GM12874 (cell line): ENCODE measurements around the gene GOLGA3.

Experiments used
- TF ChIP-seq, protein P1 (sequence below): IDR thresholded peaks from 2 replicates; pipeline ENCODE4 v1.5.1; 2011; ENCODE audit warnings: low read depth, mild to moderate bottlenecking, control low read depth, low read length, moderate library complexity; ENCODE audit not compliant: insufficient read depth

Gene GOLGA3

DNA sequence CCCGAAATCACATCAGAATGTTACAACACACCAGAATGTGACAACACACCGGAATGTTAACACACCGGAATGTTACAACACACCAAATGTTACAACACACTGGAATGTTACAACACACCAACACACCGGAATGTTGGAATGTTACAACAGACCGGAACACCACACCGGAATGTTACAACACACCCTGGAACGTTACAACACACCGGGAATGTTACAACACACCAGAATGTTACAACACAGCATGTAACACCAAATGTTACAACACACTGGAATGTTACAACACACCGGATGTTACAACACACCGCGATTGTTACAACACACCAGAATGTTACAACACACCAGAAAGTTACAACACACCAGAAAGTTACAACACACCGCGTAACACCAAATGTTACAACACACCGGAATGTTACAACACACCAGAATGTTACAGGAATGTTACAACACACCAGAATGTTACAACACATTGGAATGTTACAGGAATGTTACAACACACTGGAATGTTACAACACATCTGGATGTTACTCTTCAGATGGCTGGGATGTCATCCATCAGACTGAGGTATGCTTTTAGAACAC is 37.7 kb upstream of the GOLGA3 start:
- TF ChIP-seq, protein P1, sequence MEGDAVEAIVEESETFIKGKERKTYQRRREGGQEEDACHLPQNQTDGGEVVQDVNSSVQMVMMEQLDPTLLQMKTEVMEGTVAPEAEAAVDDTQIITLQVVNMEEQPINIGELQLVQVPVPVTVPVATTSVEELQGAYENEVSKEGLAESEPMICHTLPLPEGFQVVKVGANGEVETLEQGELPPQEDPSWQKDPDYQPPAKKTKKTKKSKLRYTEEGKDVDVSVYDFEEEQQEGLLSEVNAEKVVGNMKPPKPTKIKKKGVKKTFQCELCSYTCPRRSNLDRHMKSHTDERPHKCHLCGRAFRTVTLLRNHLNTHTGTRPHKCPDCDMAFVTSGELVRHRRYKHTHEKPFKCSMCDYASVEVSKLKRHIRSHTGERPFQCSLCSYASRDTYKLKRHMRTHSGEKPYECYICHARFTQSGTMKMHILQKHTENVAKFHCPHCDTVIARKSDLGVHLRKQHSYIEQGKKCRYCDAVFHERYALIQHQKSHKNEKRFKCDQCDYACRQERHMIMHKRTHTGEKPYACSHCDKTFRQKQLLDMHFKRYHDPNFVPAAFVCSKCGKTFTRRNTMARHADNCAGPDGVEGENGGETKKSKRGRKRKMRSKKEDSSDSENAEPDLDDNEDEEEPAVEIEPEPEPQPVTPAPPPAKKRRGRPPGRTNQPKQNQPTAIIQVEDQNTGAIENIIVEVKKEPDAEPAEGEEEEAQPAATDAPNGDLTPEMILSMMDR = no peak

DNA sequence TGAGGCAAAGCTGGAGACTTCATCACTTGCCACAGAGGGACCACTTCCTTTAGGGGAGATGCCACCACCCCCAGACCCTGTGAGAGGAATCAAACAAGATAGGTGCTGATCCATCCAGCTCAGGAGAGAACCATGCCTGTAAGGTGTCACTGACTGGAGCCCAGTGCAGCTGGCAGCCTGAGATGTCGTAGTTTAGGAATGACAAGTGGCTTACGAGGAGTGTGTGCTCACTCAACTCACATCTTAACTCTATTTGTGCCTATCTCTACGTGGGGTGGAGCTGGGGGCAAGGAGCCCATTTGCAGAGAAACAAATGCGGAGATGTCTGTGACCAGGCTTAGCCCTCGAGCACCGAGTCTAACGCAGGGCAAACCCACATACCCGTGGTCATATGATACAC is 32.9 kb upstream of the GOLGA3 start:
- TF ChIP-seq, protein P1 = no peak

DNA sequence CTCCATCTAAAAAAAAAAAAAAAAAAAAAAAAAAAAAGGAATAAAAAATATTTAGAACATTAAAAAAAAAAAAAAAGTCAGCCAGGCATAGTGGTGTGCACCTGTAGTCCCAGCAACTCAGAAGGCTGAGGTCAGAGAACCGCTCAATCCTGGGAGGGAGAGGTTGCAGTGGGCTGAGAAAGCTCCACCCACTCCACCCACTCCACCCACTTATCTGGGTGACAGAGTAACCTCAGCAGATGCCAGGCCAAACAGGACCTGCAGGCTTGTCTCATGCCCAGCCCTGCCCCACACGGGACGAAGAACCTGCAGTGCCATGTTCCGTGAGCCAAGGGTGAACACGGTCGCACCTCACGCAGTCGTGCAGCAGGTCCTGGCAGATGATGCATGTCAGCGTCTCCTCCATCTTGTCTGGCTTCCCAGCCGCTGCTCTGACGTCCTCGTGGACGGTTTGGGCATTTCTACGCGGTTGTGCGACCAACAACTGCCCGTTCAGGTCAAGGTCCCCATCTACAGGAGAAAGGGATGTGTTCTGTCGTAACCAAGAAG is 30.1 kb upstream of the GOLGA3 start:
- TF ChIP-seq, protein P1 = no peak

DNA sequence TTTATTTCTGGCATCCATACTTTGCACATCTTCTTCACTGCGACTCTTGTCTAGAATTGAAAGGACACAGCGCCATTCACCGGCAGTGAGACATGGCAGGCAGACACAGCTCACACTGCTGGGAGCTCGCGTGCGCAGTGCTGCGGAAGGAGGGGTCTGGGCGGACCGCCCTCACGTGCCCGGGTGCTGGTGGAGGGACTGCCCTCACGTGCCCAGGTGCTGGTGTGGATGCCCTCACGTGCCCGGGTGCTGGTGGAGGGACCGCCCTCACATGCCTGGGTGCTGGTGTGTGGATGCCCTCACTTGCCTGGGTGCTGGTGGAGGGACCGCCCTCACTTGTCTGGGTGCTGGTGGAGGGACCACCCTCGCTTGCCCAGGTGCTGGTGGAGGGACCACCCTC is 27.9 kb upstream of the GOLGA3 start:
- TF ChIP-seq, protein P1 = no peak

DNA sequence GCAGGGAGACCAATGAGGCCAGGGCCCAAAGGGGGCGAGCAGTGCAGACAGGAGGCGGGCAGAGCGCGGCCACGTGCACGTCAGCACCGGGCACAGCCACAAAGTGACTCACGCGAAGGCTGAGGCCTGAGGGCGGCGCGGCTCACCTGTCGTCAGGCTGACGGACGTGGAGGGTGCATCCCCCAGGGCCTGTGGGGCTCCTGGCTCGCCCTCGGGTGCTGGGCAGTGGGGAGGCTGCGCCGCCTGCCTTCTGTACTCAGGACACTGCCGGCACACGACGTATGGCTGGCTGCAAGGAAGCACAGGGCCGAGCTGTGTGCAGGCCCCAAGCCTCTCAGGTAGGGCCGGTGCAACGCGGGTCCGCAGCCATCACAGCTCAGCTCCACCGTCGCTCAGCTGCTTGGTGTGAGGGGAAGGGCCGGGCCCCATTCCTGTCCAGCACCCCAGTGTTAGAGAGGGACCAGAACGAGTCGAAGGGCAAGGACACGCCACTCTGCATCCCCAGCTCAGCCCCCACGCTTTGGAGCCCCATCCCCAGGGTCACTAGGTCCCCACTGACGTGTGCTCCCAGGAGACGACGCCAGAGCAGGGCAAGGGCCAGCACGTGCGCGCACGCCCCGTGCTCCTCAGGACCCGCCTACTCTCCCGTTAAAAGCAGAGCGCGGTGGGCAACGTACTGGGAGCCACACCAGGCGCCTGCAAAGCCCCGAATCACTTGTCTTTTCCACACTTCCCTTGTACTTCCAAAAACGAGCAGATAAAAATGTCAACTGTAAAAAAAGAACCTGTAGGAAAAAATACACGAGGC is 24.8 kb upstream of the GOLGA3 start:
- TF ChIP-seq, protein P1 = no peak

DNA sequence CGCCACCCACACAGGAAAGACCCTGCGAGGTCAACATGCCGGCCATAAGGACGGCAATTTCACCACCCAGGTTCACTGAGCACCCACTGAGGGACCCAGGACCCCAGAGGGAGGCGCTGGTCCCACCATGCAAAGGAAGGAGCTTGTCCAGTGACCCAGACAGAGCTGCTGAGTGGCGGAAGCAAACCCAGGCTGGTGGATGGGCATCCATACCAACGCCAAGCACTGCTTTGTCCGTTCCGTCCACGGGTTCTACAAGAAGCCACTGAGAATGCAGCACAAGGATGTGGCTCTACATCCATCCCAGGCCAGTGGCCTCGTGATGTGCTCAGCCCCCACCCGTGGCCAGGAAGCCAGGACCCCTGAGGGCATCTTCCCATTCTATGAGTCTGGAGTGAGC is 23.8 kb upstream of the GOLGA3 start:
- TF ChIP-seq, protein P1 = no peak

DNA sequence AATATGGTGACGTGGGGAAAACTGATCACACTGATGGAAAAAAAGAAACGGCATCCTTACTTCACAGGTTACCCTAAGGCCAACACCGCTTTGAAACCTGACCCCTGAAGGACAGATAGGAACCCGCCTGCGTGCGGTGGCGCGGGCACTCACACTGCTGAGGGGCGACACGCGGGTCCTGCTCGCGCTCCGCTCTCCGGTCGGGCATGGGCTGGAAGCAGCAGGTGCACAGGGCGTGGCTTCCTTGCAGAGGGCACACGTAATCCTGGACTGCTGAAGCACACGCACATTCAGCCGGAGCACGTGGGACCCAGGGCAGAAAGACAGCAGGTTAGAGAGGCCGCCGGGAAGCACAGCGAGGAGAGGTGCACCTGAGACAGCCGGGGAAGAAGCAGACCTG is 22.8 kb upstream of the GOLGA3 start:
- TF ChIP-seq, protein P1 = no peak
